NT2/D1 (cell line): ENCODE data around the gene PLK3.

Experiments
- DNase-seq: peaks from one replicate; pipeline ENCODE4 v3.0.0-alpha.2; 2011; ENCODE audit warnings: low read depth, low spot score
- H3K27me3 ChIP-seq: 2 replicates; pipeline ENCODE4 v1.6.0; 2011; ENCODE audit warnings: mild to moderate bottlenecking; ENCODE audit not compliant: insufficient read length, insufficient read depth
- H3K36me3 ChIP-seq: 2 replicates; pipeline ENCODE4 v1.6.1; 2011; ENCODE audit warnings: mild to moderate bottlenecking, low read length, mixed read lengths; ENCODE audit not compliant: insufficient read depth, insufficient read length
- H3K4me1 ChIP-seq: 2 replicates; pipeline ENCODE4 v1.5.1; 2011; ENCODE audit not compliant: insufficient read depth, insufficient read length
- H3K4me3 ChIP-seq: 2 replicates; pipeline ENCODE4 v1.5.1; 2011; ENCODE audit warnings: low read depth; ENCODE audit not compliant: insufficient read length
- H3K9ac ChIP-seq: 2 replicates; pipeline ENCODE4 v1.6.0; 2011; ENCODE audit warnings: low read depth; ENCODE audit not compliant: insufficient read length
- H3K9me3 ChIP-seq: 2 replicates; pipeline ENCODE4 v1.5.1; 2011; ENCODE audit warnings: mild to moderate bottlenecking, low read length; ENCODE audit not compliant: insufficient read depth
- SUZ12 ChIP-seq: IDR thresholded peaks from 2 replicates; pipeline ENCODE4 v1.6.1; 2011; ENCODE audit not compliant: insufficient read length, insufficient read depth; ENCODE audit errors: extremely low read depth
- YY1 ChIP-seq: IDR thresholded peaks from 2 replicates; pipeline ENCODE4 v1.6.1; 2011; ENCODE audit not compliant: insufficient read length, insufficient read depth
- ZNF274 ChIP-seq: IDR thresholded peaks from 2 replicates; pipeline ENCODE4 v1.6.1; 2011; ENCODE audit warnings: mild to moderate bottlenecking, low read depth, low read length

Gene PLK3

GRCh38 chr1:44802306-44803061, 2.3 kb downstream of the PLK3 start:
- Histone ChIP-seq H3K9me3 (no peaks in the 10 kb centered on the region), H3K4me1 (peaks cover 36% of the 10 kb centered on the region), H3K4me3 (no peak overlapping the region), H3K9ac (peak overlapping the region; percentile 12), H3K36me3 (peaks cover 53% of the 10 kb centered on the region), H3K27me3 (peaks cover 6% of the 10 kb centered on the region)
- DNase-seq = no peak
- TF ChIP-seq ZNF274 (no peak), YY1 (no peak), SUZ12 (no peak)

GRCh38 chr1:44803062-44803311, 2.8 kb downstream of the PLK3 start:
- H3K27me3 ChIP-seq = peaks cover 6% of the 10 kb centered on the region
- DNase-seq = no peak
- no peak overlapping the region for H3K9ac ChIP-seq
- H3K9me3 ChIP-seq = no peaks in the 10 kb centered on the region
- H3K36me3 ChIP-seq = peaks cover 53% of the 10 kb centered on the region
- no peak for TF ChIP-seq ZNF274
- no peak for TF ChIP-seq YY1
- no peak for TF ChIP-seq SUZ12
- peaks cover 40% of the 10 kb centered on the region for H3K4me1 ChIP-seq
- no peak overlapping the region for H3K4me3 ChIP-seq

- no peak for DNase-seq
- Histone ChIP-seq H3K4me1 (peaks cover 43% of the 10 kb centered on the region), H3K27me3 (peaks cover 6% of the 10 kb centered on the region), H3K4me3 (no peak overlapping the region), H3K9me3 (no peaks in the 10 kb centered on the region), H3K36me3 (peaks cover 53% of the 10 kb centered on the region), H3K9ac (no peak overlapping the region)
- TF ChIP-seq ZNF274 (no peak), YY1 (no peak), SUZ12 (no peak)
Measured at GRCh38 chr1:44803312-44804095, 3.3 kb downstream of the PLK3 start.

- H3K4me1 ChIP-seq = peaks cover 52% of the 10 kb centered on the region
- no peak for DNase-seq
- H3K9ac ChIP-seq = peak overlapping the region; percentile 73
- no peak for TF ChIP-seq YY1
- no peak for TF ChIP-seq ZNF274
- no peak for TF ChIP-seq SUZ12
- H3K27me3 ChIP-seq = peaks cover 5% of the 10 kb centered on the region
- H3K36me3 ChIP-seq = peaks cover 58% of the 10 kb centered on the region
- no peak overlapping the region for H3K4me3 ChIP-seq
- H3K9me3 ChIP-seq = no peaks in the 10 kb centered on the region
Measured at GRCh38 chr1:44805311-44806024, 5.3 kb downstream of the PLK3 start.

- H3K36me3 ChIP-seq = peaks cover 56% of the 10 kb centered on the region
- H3K9ac ChIP-seq = peak overlapping the region; percentile 73
- peaks cover 54% of the 10 kb centered on the region for H3K4me1 ChIP-seq
- H3K9me3 ChIP-seq = no peaks in the 10 kb centered on the region
- H3K4me3 ChIP-seq = peak overlapping the region; percentile 6
- TF ChIP-seq SUZ12 (no peak), ZNF274 (no peak), YY1 (no peak)
- no peaks in the 10 kb centered on the region for H3K27me3 ChIP-seq
- no peak for DNase-seq
Measured at GRCh38 chr1:44806025-44806703, 6.0 kb downstream of the PLK3 start.

- peak within 1 kb of the TSS; percentile 84 for H3K9ac ChIP-seq
- H3K27me3 ChIP-seq = no peaks in the 10 kb centered on the region
- H3K36me3 ChIP-seq = peaks cover 54% of the 10 kb centered on the region
- peaks cover 53% of the 10 kb centered on the region for H3K4me1 ChIP-seq
- no peaks in the 10 kb centered on the region for H3K9me3 ChIP-seq
- H3K4me3 ChIP-seq = peak within 1 kb of the TSS; percentile 6
- TF ChIP-seq ZNF274 (no peak), YY1 (peak; percentile 31)
- DNase-seq = no peak
Measured at GRCh38 chr1:44806704-44807363, 6.7 kb downstream of the PLK3 start, which contains the start of gene DYNLT4. Gene DYNLT4 (minus strand): TSS chr1:44807351. CDS start chr1:44806668, 683 bp downstream.
